Measurements from ENCODE around the gene RNF19B. TPM values are rescaled to one million over a fixed set of nuclear protein-coding genes. Genes with fewer than 3 reads are reported as not detected.

RNF19B gene
- total and polyA plus RNA-seq, 7 experiments from 2014 or later = 0.58 to 58.1 (median 18.5) TPM

GRCh38 chr1:32958827-32959226, 5.8 kb downstream of the RNF19B start:
- Histone ChIP-seq H3K9me3 (ENCODE audit: control insufficient read depth in 2 of 3, low read length in 3 of 3) (no peaks in the 10 kb centered on the region), H3K27ac (ENCODE audit: low read depth, low read length) (no peak overlapping the region), H3K27me3 (ENCODE audit: control insufficient read depth in 2 of 2, insufficient read depth in 2 of 2, low read length in 2 of 2) (no peaks in the 10 kb centered on the region), H3K4me1 (ENCODE audit: control insufficient read depth in 2 of 2, insufficient read depth in 2 of 2, low read length in 2 of 2) (peaks cover 23 to 28% of the 10 kb centered on the region in 2 donors), H3K4me3 (ENCODE audit: low read length) (no peak overlapping the region), H3K36me3 (ENCODE audit: control insufficient read depth in 2 of 3, insufficient read depth in 3 of 3, low read length in 3 of 3) (no peaks in the 10 kb centered on the region)
- no peak for DNase-seq
- H3K4me1 Mint-ChIP-seq = peaks cover 45 to 73% (median 70%) of the 10 kb centered on the region in 7 donors
- H3K36me3 Mint-ChIP-seq = peaks cover 0 to 27% (median 9%) of the 10 kb centered on the region in 5 donors
- ChIA-PET CTCF (no interaction called here), POLR2A (interaction anchor here (0.6 kb wide), 1 partner anchor 75 kb away, joined by 3 read pairs; no protein-coding TSS in a partner anchor)
- peak overlapping the region in 1 of 9 donors; percentile 10 for H3K27ac Mint-ChIP-seq
- H3K9me3 Mint-ChIP-seq = no peaks in the 10 kb centered on the region
- no peaks in the 10 kb centered on the region for H3K27me3 Mint-ChIP-seq
- no peak for ATAC-seq
- intact Hi-C loops (cut with micrococcal nuclease) = no loop called here
- no peak overlapping the region for H3K4me3 Mint-ChIP-seq

DNA sequence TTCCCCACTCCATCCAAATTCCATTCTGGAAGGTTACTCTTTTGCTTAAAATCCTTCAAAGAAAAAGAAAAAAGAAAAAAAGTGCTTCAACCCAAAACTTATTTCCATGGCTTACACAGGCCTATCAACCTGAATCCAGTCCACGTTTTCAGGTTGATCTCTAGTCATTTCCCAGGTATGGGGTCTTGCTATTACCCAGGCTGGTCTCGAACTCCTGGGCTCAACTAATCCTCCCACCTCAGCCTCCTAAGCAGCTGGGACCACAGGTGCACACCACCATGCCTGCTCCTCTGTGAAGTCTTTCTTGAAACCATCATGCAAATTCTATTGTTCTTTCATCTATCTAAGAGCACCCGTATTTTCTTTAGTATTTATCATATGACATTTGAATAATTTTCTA, 7.6 kb downstream of the RNF19B start:
- DNase-seq = no peak
- H3K36me3 ChIP-seq (ENCODE audit: control insufficient read depth in 2 of 3, insufficient read depth in 3 of 3, low read length in 3 of 3) = no peaks in the 10 kb centered on the region
- peaks cover 4 to 21% (median 9%) of the 10 kb centered on the region in 5 donors for H3K36me3 Mint-ChIP-seq
- POLR2A ChIA-PET = interaction anchor here (1.8 kb wide), 1 partner anchor 8 kb away, joined by 7 read pairs; the partner anchor contains the start of gene RNF19B
- intact Hi-C loops (cut with micrococcal nuclease) = no loop called here
- H3K9me3 ChIP-seq (ENCODE audit: control insufficient read depth in 2 of 3, low read length in 3 of 3) = no peaks in the 10 kb centered on the region
- CTCF ChIA-PET = no interaction called here
- no peak overlapping the region for H3K27ac Mint-ChIP-seq
- no peak overlapping the region for H3K4me3 Mint-ChIP-seq
- no peaks in the 10 kb centered on the region for H3K9me3 Mint-ChIP-seq
- H3K4me3 ChIP-seq (ENCODE audit: low read length) = no peak overlapping the region
- no peak for ATAC-seq
- H3K4me1 Mint-ChIP-seq = peaks cover 38 to 66% (median 59%) of the 10 kb centered on the region in 7 donors
- no peak overlapping the region for H3K27ac ChIP-seq (ENCODE audit: low read depth, low read length)
- H3K4me1 ChIP-seq (ENCODE audit: control insufficient read depth in 2 of 2, insufficient read depth in 2 of 2, low read length in 2 of 2) = peaks cover 10 to 17% of the 10 kb centered on the region in 2 donors
- no peaks in the 10 kb centered on the region for H3K27me3 ChIP-seq (ENCODE audit: control insufficient read depth in 2 of 2, insufficient read depth in 2 of 2, low read length in 2 of 2)
- H3K27me3 Mint-ChIP-seq = no peaks in the 10 kb centered on the region

DNA sequence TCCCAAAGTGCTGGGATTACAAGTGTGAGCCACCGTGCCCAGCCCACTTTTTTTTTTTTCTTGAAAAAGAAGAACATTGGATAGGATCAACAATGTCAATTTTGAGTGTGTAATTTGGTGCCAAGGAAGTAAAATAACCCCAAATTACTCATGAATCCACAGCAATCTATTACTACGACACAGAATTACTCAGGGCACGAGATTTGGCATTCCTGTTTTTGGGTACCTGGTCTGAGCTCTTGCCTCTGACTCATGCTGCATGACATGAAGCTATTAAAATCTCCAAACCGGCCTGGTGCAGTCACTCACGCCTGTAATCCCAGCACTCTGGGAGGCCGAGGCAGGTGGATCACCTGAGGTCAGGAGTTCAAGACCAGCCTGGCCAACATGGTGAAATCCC, 10.4 kb downstream of the RNF19B start:
- ChIA-PET POLR2A (interaction anchor here (1.0 kb wide), 1 partner anchor 11 kb away, joined by 4 read pairs; no protein-coding TSS in a partner anchor), CTCF (no interaction called here)
- Mint-ChIP-seq H3K4me3 (no peak overlapping the region), H3K4me1 (peaks cover 30 to 58% (median 40%) of the 10 kb centered on the region in 7 donors), H3K9me3 (no peaks in the 10 kb centered on the region), H3K27me3 (no peaks in the 10 kb centered on the region), H3K36me3 (peaks cover 4 to 30% (median 10%) of the 10 kb centered on the region in 5 donors), H3K27ac (no peak overlapping the region)
- ATAC-seq (no peak), DNase-seq (no peak)
- no peak overlapping the region for H3K27ac ChIP-seq (ENCODE audit: low read depth, low read length)
- H3K9me3 ChIP-seq (ENCODE audit: control insufficient read depth in 2 of 3, low read length in 3 of 3) = no peaks in the 10 kb centered on the region
- H3K27me3 ChIP-seq (ENCODE audit: control insufficient read depth in 2 of 2, insufficient read depth in 2 of 2, low read length in 2 of 2) = no peaks in the 10 kb centered on the region
- H3K4me3 ChIP-seq (ENCODE audit: low read length) = no peak overlapping the region
- peaks cover 5 to 10% of the 10 kb centered on the region in 2 donors for H3K4me1 ChIP-seq (ENCODE audit: control insufficient read depth in 2 of 2, insufficient read depth in 2 of 2, low read length in 2 of 2)
- H3K36me3 ChIP-seq (ENCODE audit: control insufficient read depth in 2 of 3, insufficient read depth in 3 of 3, low read length in 3 of 3) = no peaks in the 10 kb centered on the region
- intact Hi-C loops (cut with micrococcal nuclease) = no loop called here

DNA sequence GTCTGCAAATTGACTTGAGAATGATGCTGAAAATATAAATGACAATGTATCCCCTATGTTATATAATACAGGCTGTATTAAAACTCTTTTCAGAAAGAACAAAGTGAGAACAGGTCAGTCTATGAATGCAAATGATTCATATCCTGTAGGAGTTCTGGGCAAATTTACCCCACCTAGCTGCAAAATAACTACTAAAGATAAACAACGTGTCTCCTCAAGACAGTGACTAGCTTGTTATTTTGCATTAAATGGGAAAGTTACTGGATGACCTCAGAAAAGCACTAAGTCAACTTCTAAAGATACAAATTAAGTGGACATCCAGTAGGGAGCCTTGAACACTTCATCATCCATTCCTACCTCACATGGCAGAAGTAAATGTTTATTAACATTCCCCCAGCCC, 11.1 kb downstream of the RNF19B start:
- Mint-ChIP-seq H3K9me3 (no peaks in the 10 kb centered on the region), H3K36me3 (peaks cover 4 to 28% (median 15%) of the 10 kb centered on the region in 5 donors), H3K27me3 (no peaks in the 10 kb centered on the region), H3K27ac (peak overlapping the region in 1 of 9 donors; percentile 64), H3K4me1 (peaks cover 23 to 55% (median 33%) of the 10 kb centered on the region in 7 donors), H3K4me3 (peak overlapping the region in 1 of 10 donors; percentile 41)
- ChIA-PET POLR2A (interaction anchor here (1.0 kb wide), 1 partner anchor 11 kb away, joined by 5 read pairs; the partner anchor contains the start of gene RNF19B), CTCF (no interaction called here)
- ATAC-seq (no peak), DNase-seq (no peak)
- Histone ChIP-seq H3K27me3 (ENCODE audit: control insufficient read depth in 2 of 2, insufficient read depth in 2 of 2, low read length in 2 of 2) (no peaks in the 10 kb centered on the region), H3K27ac (ENCODE audit: low read depth, low read length) (no peak overlapping the region), H3K4me1 (ENCODE audit: control insufficient read depth in 2 of 2, insufficient read depth in 2 of 2, low read length in 2 of 2) (peaks cover 5 to 9% of the 10 kb centered on the region in 2 donors), H3K9me3 (ENCODE audit: control insufficient read depth in 2 of 3, low read length in 3 of 3) (no peaks in the 10 kb centered on the region), H3K36me3 (ENCODE audit: control insufficient read depth in 2 of 3, insufficient read depth in 3 of 3, low read length in 3 of 3) (no peaks in the 10 kb centered on the region), H3K4me3 (ENCODE audit: low read length) (no peak overlapping the region)
- intact Hi-C loops (cut with micrococcal nuclease) = no loop called here

GRCh38 chr1:32949519-32949918, 15.1 kb downstream of the RNF19B start:
- H3K27me3 ChIP-seq (ENCODE audit: control insufficient read depth in 2 of 2, insufficient read depth in 2 of 2, low read length in 2 of 2) = no peaks in the 10 kb centered on the region
- H3K27ac Mint-ChIP-seq = no peak overlapping the region
- intact Hi-C loops (cut with micrococcal nuclease) = no loop called here
- H3K36me3 ChIP-seq (ENCODE audit: control insufficient read depth in 2 of 3, insufficient read depth in 3 of 3, low read length in 3 of 3) = peaks cover 18 to 30% (median 18%) of the 10 kb centered on the region in 3 experiments
- H3K27ac ChIP-seq (ENCODE audit: low read depth, low read length) = no peak overlapping the region
- peaks cover 5 to 36% (median 7%) of the 10 kb centered on the region in 7 donors for H3K4me1 Mint-ChIP-seq
- ATAC-seq (no peak), DNase-seq (no peak)
- peaks cover 13 to 38% (median 28%) of the 10 kb centered on the region in 5 donors for H3K36me3 Mint-ChIP-seq
- no peaks in the 10 kb centered on the region for H3K27me3 Mint-ChIP-seq
- POLR2A ChIA-PET = interaction anchor here (0.7 to 1.4 kb wide), 3 partner anchors 18 to 66 kb away, joined by 4 to 7 read pairs (median 5); no protein-coding TSS in a partner anchor
- CTCF ChIA-PET = no interaction called here
- no peaks in the 10 kb centered on the region for H3K9me3 Mint-ChIP-seq
- H3K4me1 ChIP-seq (ENCODE audit: control insufficient read depth in 2 of 2, insufficient read depth in 2 of 2, low read length in 2 of 2) = no peaks in the 10 kb centered on the region
- no peaks in the 10 kb centered on the region for H3K9me3 ChIP-seq (ENCODE audit: control insufficient read depth in 2 of 3, low read length in 3 of 3)
- H3K4me3 Mint-ChIP-seq = no peak overlapping the region
- H3K4me3 ChIP-seq (ENCODE audit: low read length) = no peak overlapping the region

GRCh38 chr1:32948905-32949304, 15.7 kb downstream of the RNF19B start:
- H3K9me3 Mint-ChIP-seq = no peaks in the 10 kb centered on the region
- no peaks in the 10 kb centered on the region for H3K27me3 Mint-ChIP-seq
- DNase-seq (no peak), ATAC-seq (no peak)
- Histone ChIP-seq H3K27ac (ENCODE audit: low read depth, low read length) (no peak overlapping the region), H3K36me3 (ENCODE audit: control insufficient read depth in 2 of 3, insufficient read depth in 3 of 3, low read length in 3 of 3) (peaks cover 18 to 36% (median 24%) of the 10 kb centered on the region in 3 experiments), H3K9me3 (ENCODE audit: control insufficient read depth in 2 of 3, low read length in 3 of 3) (no peaks in the 10 kb centered on the region), H3K4me3 (ENCODE audit: low read length) (no peak overlapping the region), H3K27me3 (ENCODE audit: control insufficient read depth in 2 of 2, insufficient read depth in 2 of 2, low read length in 2 of 2) (no peaks in the 10 kb centered on the region), H3K4me1 (ENCODE audit: control insufficient read depth in 2 of 2, insufficient read depth in 2 of 2, low read length in 2 of 2) (no peaks in the 10 kb centered on the region)
- ChIA-PET POLR2A (interaction anchor here (0.6 to 1.0 kb wide), 2 partner anchors 18 to 114 kb away, joined by 4 to 5 read pairs; no protein-coding TSS in a partner anchor), CTCF (no interaction called here)
- H3K36me3 Mint-ChIP-seq = peaks cover 19 to 44% (median 34%) of the 10 kb centered on the region in 5 donors
- intact Hi-C loops (cut with micrococcal nuclease) = no loop called here
- H3K4me1 Mint-ChIP-seq = peaks cover 5 to 38% (median 13%) of the 10 kb centered on the region in 7 donors
- H3K4me3 Mint-ChIP-seq = no peak overlapping the region
- H3K27ac Mint-ChIP-seq = no peak overlapping the region

GRCh38 chr1:32948390-32948722, 16.3 kb downstream of the RNF19B start:
- no peaks in the 10 kb centered on the region for H3K27me3 Mint-ChIP-seq
- H3K4me1 ChIP-seq (ENCODE audit: control insufficient read depth in 2 of 2, insufficient read depth in 2 of 2, low read length in 2 of 2) = peaks cover 0 to 3% of the 10 kb centered on the region in 2 donors
- ChIA-PET POLR2A (interaction anchor here (0.5 to 0.6 kb wide), 2 partner anchors 114 to 300 kb away, joined by 4 read pairs; no protein-coding TSS in a partner anchor), CTCF (interaction anchor here (0.7 kb wide), 1 partner anchor 12 kb away, joined by 3 read pairs; no protein-coding TSS in a partner anchor)
- H3K36me3 Mint-ChIP-seq = peaks cover 19 to 46% (median 38%) of the 10 kb centered on the region in 5 donors
- DNase-seq = no peak
- ATAC-seq = no peak
- intact Hi-C loops (cut with micrococcal nuclease) = no loop called here
- no peak overlapping the region for H3K27ac ChIP-seq (ENCODE audit: low read depth, low read length)
- H3K4me1 Mint-ChIP-seq = peaks cover 4 to 40% (median 15%) of the 10 kb centered on the region in 7 donors
- H3K4me3 ChIP-seq (ENCODE audit: low read length) = no peak overlapping the region
- no peaks in the 10 kb centered on the region for H3K9me3 Mint-ChIP-seq
- no peaks in the 10 kb centered on the region for H3K9me3 ChIP-seq (ENCODE audit: control insufficient read depth in 2 of 3, low read length in 3 of 3)
- H3K27ac Mint-ChIP-seq = no peak overlapping the region
- no peak overlapping the region for H3K4me3 Mint-ChIP-seq
- H3K36me3 ChIP-seq (ENCODE audit: control insufficient read depth in 2 of 3, insufficient read depth in 3 of 3, low read length in 3 of 3) = peaks cover 18 to 42% (median 24%) of the 10 kb centered on the region in 3 experiments
- H3K27me3 ChIP-seq (ENCODE audit: control insufficient read depth in 2 of 2, insufficient read depth in 2 of 2, low read length in 2 of 2) = no peaks in the 10 kb centered on the region

Data from naive thymus-derived CD4-positive, alpha-beta T cell (primary cell).